Right renal cortex interstitium (tissue), 3 donors: Measurements from ENCODE around the gene CYP4F2. TPM values are rescaled to one million over a fixed set of nuclear protein-coding genes. Genes with fewer than 3 reads are reported as not detected.

ENCODE experiments used
- polyA plus RNA-seq, 3 donors: library from polyadenylated mRNA; unstranded; fragments of 120-200 nt; gene quantifications; one replicate each; pipeline ENCODE4 v1.2.1, GENCODE V29; 2013; ENCODE audit not compliant: insufficient read length in 3 of 3

CYP4F2 gene
- polyA plus RNA-seq, 3 donors, result 0.15 to 0.41 TPM; not detected in 1

Other genes starting within 250 kb of the CYP4F2 start
- under 1 TPM in 2 of 3 donors, not detected in 1; 0.49 to 0.61 TPM for gene CYP4F12, start 225.0 kb downstream of the CYP4F2 start, polyA plus RNA-seq
- not detected for gene OR10H2, start 170.1 kb downstream of the CYP4F2 start, polyA plus RNA-seq
- gene OR10H3, start 160.1 kb downstream of the CYP4F2 start, polyA plus RNA-seq, result not detected
- gene OR10H5, start 110.4 kb downstream of the CYP4F2 start, polyA plus RNA-seq, result under 1 TPM; 0.01 to 0.04 (median 0.03) TPM
- gene OR10H1, start 82.4 kb downstream of the CYP4F2 start, polyA plus RNA-seq, result under 1 TPM in 2 of 3 donors, not detected in 1; 0.04 to 0.07 TPM
- under 1 TPM in 2 of 3 donors, not detected in 1; 0.25 to 0.78 TPM for gene CYP4F11, start 36.5 kb upstream of the CYP4F2 start, polyA plus RNA-seq
- not detected for gene OR10H4, start 50.9 kb upstream of the CYP4F2 start, polyA plus RNA-seq
- 100 to 1,000 TPM; 515 to 565 (median 554) TPM for gene TPM4, start 178.4 kb upstream of the CYP4F2 start, polyA plus RNA-seq
- 100 to 1,000 TPM; 101 to 107 (median 105) TPM for gene RAB8A, start 213.8 kb upstream of the CYP4F2 start, polyA plus RNA-seq
- gene HSH2D, start 245.6 kb upstream of the CYP4F2 start, polyA plus RNA-seq, result under 1 TPM; 0.19 to 0.35 (median 0.28) TPM